ENCODE data around the gene ALOXE3.
A peak's percentile ranks its signal among the peaks of the same experiment; 100 is the strongest.

Gene ALOXE3

GRCh38 chr17:8056976-8057625 lies 61.2 kb downstream of the ALOXE3 start:
- TF ChIP-seq CTCF (IDR thresholded peaks at IDR 0.05) (no peak), ZFX (IDR thresholded peaks at IDR 0.05; ENCODE audit: borderline replicate concordance) (no peak)
- peak overlapping the region; percentile 100 for H3K27ac ChIP-seq

- no peak for TF ChIP-seq CTCF (IDR thresholded peaks at IDR 0.05)
- TF ChIP-seq ZFX (IDR thresholded peaks at IDR 0.05; ENCODE audit: borderline replicate concordance) = no peak
- H3K27ac ChIP-seq = peak overlapping the region; percentile 100
These were observed 61.9 kb downstream of the ALOXE3 start for GRCh38 chr17:8056232-8056975.

DNA sequence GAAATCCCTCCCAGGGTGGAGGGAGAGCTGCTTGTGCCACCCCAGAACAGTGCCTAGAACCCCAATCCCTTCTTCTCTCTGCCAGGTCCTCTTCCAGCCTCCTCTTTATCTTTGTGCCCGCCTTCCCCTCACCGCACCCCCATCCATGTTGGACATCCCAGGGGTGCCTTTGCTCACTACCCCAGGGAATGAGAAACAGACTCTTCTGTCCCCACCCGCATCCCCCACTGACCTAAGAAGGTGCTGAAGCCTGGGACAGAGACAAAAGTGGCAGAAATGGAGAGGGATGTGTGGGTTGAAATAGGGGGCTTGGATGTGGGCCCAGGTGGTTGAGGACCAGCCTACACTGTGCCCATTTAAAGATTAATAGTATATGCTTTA lies 62.5 kb downstream of the ALOXE3 start:
- peak overlapping the region; percentile 100 for H3K27ac ChIP-seq
- TF ChIP-seq CTCF (IDR thresholded peaks at IDR 0.05) (no peak), ZFX (IDR thresholded peaks at IDR 0.05; ENCODE audit: borderline replicate concordance) (no peak)

GRCh38 chr17:8053600-8053999 lies 64.7 kb downstream of the ALOXE3 start:
- TF ChIP-seq CTCF (IDR thresholded peaks at IDR 0.05) (no peak), ZFX (IDR thresholded peaks at IDR 0.05; ENCODE audit: borderline replicate concordance) (no peak)
- H3K27ac ChIP-seq = peak overlapping the region; percentile 100; the same call in 1 of the 2 replicates

DNA sequence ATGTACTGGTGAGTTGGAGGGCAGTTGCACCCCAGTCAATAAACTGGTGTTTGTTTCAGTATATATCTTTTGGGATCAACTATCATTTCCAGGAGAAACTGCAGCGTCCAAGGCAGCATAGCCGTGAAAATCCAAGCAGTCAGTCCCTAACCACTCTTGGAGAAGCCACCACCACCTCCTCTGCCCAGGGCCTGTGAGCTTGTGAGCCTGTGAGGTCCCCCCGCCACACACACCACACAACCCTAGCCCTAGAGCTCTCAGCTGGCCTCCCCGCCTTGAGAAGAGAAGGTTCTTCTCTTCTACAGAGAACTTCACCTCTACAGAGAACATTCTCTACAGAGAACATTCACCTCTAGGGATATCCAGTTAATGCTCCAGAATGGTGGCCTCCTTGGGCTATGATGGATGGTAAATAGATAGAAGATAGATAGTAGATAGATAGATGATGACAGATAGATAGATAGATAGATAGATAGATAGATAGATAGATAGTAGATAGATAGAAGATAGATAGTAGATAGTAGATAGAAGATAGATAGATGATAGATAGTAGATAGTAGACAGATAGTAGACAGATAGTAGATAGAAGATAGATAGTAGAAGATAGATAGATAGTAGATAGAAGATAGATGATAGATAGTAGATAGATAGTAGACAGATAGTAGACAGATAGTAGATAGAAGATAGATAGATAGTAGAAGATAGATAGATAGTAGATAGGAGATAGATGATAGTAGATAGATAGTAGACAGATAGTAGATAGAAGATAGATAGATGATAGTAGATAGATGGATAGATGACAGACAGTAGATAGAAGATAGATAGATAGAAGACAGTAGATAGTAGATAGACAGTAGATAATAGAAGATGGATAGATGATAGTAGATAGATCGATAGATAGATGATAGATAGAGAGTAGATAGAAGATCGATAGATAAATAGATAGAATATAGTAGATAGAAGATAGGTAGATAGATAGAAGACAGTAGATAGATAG lies 65.8 kb downstream of the ALOXE3 start:
- TF ChIP-seq CTCF (IDR thresholded peaks at IDR 0.05) (no peak), ZFX (IDR thresholded peaks at IDR 0.05; ENCODE audit: borderline replicate concordance) (no peak)
- no peak overlapping the region for H3K27ac ChIP-seq

DNA sequence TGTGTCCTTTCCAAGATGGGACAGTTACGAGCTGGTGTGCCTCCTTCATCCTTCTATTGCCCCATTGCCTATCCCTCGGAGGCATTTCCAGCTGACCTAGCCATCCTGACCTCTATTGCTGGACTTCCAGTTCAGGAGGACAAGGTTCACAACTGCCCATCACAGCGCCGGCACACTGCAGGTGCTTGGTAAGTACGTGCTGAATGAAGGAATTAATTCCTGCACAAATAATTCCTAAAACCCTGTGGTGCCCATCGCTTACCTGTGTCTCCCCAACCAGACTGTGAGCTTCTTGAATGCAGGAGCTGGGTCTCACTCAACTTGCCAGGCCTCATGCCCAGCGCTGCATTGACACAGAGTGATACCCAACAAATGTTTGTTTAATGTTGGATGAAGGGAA lies 66.5 kb downstream of the ALOXE3 start:
- TF ChIP-seq CTCF (IDR thresholded peaks at IDR 0.05) (no peak), ZFX (IDR thresholded peaks at IDR 0.05; ENCODE audit: borderline replicate concordance) (no peak)
- no peak overlapping the region for H3K27ac ChIP-seq

All from 22Rv1 (cell line).